GM21529 (cell line): ENCODE data around the gene ARL6.

ENCODE experiments used
- ATAC-seq: cut with Tn5 transposase; IDR thresholded peaks from one replicate; pipeline ENCODE4 v1.9.1; 2021; ENCODE audit not compliant: unreplicated experiment

ARL6 gene

GRCh38 chr3:97764407-97765238 lies at the start of gene ARL6:
Gene ARL6, plus strand, starts transcription at chr3:97764758. Its CDS starts 3,350 bp downstream, at chr3:97768108.
- ATAC-seq: peak; percentile 95

- ATAC-seq: peak; percentile 96
These were observed 45.3 kb upstream of the ARL6 start for GRCh38 chr3:97719156-97719821.

GRCh38 chr3:97720417-97720816 lies 44.1 kb upstream of the ARL6 start:
- ATAC-seq: no peak

GRCh38 chr3:97721446-97721845 lies 43.1 kb upstream of the ARL6 start:
- ATAC-seq: no peak

GRCh38 chr3:97736928-97737327 lies 27.6 kb upstream of the ARL6 start:
- ATAC-seq: no peak

GRCh38 chr3:97738761-97739160 lies 25.8 kb upstream of the ARL6 start:
- no peak for ATAC-seq

- ATAC-seq: no peak
These were observed 22.5 kb upstream of the ARL6 start for GRCh38 chr3:97742036-97742435.

- no peak for ATAC-seq
These were observed 20.3 kb upstream of the ARL6 start for GRCh38 chr3:97744289-97744688.

- no peak for ATAC-seq
These were observed 762 bp upstream of the ARL6 start for GRCh38 chr3:97763586-97764406.

- no peak for ATAC-seq
These were observed 778 bp downstream of the ARL6 start for GRCh38 chr3:97765336-97765735.

- no peak for ATAC-seq
These were observed 8.4 kb downstream of the ARL6 start for GRCh38 chr3:97772926-97773325.

DNA sequence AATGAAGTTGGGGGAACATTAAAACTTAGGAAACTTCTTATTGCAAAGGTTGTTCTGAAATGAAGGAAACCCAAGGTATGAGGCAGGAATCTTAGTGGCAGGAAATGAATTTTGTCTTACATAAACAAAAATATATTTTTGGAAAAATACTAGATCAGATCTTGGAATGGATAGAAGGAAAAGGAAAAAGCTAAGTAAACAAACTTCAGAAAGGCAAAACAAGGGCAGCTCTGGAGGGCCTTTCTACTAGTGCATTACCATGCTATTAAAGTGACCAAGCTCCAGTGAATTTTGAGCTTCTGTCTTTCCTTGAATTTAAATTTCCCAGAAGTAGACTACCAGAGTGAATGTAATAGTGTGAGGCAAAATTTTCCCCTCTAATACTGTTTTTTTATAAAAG lies 13.6 kb downstream of the ARL6 start:
- ATAC-seq: no peak

DNA sequence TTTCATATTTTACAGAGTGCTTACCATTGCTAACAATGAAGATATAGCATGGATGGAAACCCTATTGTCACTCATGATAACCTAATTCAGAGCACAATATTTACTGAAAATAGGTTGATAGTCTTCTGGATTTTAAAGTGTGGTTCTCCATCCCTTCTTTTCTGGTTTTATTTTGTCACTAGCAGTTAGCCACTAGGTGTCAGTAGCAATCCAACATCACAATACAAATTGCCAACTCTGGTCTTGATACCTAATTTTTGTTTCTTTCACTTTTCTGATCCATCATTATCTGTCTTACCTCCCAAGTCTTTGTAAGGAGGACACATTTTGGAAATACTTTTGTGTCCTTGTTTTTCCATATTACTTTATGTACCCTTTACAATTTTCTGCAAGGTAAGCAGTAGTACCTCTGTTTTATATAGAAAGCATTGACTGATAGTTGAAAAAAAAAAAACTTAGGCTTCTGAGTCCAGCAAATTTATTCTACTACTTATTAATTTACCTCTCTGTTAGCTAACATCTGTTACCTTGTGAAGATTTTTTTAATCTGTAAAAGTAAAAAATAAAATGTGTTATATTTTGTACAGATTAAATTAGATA lies 29.0 kb downstream of the ARL6 start:
- ATAC-seq: peak; percentile 70

DNA sequence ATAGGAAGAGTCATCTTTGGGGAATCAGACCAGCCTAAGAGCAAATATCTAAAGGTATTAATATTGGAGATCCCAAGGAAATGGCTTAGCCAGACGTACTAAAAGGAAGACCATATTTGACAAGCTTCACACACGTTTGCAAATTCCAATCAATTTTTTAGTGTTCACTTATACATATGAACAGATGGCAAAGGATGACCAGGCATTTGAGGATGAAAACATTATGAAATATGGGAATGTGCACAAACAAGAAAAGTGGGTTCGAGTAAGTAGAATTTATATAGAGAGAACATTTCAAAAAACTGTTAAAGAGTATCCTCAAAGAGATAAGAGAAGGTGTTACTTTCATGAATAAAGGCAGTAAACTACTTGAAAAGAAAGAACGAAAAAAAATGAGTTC lies 31.4 kb downstream of the ARL6 start:
- ATAC-seq: no peak

DNA sequence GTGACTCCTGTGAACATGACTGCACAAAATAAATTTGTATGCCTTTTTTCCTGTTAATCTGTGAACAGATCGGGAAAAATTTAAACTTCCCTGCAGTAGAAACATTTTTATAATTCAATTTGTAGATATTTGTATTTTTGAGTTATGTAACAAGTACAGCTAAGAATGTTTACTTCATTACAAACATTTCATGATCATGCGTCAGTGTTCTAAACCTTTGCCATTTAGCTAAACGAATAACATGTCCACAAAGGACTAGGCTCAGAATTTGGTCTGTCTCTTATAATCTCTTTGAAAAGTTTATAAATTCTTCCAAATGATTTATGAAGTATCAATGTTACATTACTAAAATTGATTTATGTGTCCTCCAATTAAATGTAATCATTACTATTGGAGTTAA lies 39.9 kb downstream of the ARL6 start:
- ATAC-seq: no peak

DNA sequence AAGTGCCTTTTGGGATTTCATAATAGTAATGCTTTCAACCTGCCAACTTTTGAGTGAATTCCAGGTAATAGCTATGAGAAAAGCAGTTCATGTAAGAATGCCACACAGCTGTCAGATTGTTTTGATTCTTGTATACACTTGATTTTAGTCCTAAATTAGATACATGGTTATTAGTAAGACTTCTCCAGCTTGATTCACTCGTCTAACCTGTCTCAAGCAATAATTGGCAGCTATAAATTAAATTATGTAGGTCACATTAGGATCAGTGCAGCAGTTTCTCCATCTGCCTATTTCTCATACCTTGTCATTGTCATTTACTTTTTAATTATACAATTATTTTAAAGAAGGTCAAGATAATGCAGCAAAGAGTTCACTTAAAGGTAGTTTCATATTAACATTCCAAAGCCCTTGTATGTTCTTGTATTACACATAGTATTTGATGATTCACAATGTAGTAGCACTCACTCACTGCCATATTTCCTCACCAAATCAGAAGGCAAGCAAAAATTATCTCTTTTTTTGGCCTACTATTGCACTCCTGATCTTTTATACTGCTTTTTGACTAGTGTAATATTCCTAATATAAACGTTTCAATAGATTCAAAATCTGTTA lies 46.3 kb downstream of the ARL6 start:
- no peak for ATAC-seq

DNA sequence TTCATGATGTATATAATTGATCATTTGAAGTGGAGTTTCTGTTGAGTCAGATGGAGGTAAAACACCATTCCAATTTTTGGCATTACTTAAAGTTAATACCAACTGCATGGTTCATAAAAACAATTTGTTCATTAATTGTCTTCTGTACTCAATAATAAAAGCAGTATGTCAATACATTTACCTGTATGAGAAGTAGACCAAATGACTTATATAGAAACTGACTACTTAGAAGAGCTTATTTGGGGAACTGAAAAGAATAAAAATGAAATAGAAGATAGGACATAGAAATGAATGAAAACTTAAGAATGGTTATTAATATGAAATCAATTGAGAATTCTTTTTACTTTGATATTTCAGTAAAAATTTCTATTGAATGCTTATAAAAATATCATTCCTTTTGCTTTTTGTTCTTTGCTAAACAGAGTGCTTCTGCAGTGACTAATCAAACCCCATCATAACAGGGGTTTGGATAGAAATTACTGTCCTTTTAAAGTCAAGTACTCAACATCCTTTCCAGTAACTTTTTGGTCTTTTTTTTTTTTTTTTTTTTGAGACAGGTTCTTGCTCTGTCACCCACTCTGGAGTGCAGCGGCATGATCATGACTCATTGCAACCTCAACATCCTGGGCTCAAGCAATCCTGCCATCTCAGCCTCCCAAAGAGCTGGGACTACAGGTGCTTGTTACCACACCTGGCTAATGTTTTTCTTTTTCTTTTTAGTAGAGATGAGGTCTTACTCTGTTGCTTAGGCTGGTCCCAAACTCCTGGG lies 50.8 kb downstream of the ARL6 start:
- ATAC-seq: peak; percentile 41

GRCh38 chr3:97816811-97817210 lies 52.3 kb downstream of the ARL6 start:
- no peak for ATAC-seq

- ATAC-seq: no peak
These were observed 53.4 kb downstream of the ARL6 start for GRCh38 chr3:97817965-97818364.

DNA sequence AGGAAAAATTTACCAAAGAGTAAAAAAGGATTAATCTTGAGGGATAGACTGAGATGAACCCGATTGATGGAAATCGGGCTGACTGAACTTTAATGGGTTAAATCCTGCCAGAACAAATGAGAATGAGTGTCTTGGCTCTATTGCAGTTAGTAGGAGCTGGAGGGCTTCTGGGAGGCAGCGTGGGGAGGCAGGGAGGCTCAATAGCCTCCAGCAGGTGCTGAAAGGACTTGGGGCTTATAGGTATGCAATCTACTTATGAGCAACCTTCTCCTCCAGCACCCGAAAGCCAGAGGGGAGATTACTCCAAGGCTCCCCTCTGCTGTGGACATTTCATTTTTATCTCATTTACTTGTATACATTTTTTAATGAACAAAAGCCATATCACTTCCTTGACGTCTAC lies 56.2 kb downstream of the ARL6 start:
- no peak for ATAC-seq
